Measurements from ENCODE around the gene SAMD4A.

Gene SAMD4A

GRCh38 chr14:54686219-54686870, 119.4 kb downstream of the SAMD4A start:
- no peak for TF ChIP-seq CTCF (IDR thresholded peaks at IDR 0.05; ENCODE audit: low read depth, low read length, missing control alignments)
- DNase-seq (ENCODE audit: low read depth): no peak
- H3K4me3 ChIP-seq (ENCODE audit: low read depth, low read length): no peak overlapping the region

- no peak overlapping the region for H3K4me3 ChIP-seq (ENCODE audit: low read depth, low read length)
- DNase-seq (ENCODE audit: low read depth): no peak
- TF ChIP-seq CTCF (IDR thresholded peaks at IDR 0.05; ENCODE audit: low read depth, low read length, missing control alignments): no peak
Observed at GRCh38 chr14:54686871-54687749, 120.2 kb downstream of the SAMD4A start.

- DNase-seq (ENCODE audit: low read depth): no peak
- no peak for TF ChIP-seq CTCF (IDR thresholded peaks at IDR 0.05; ENCODE audit: low read depth, low read length, missing control alignments)
- H3K4me3 ChIP-seq (ENCODE audit: low read depth, low read length): no peak overlapping the region
Observed at GRCh38 chr14:54687750-54688119, 120.8 kb downstream of the SAMD4A start.

GRCh38 chr14:54688229-54688628, 121.3 kb downstream of the SAMD4A start:
- no peak for TF ChIP-seq CTCF (IDR thresholded peaks at IDR 0.05; ENCODE audit: low read depth, low read length, missing control alignments)
- no peak overlapping the region for H3K4me3 ChIP-seq (ENCODE audit: low read depth, low read length)
- DNase-seq (ENCODE audit: low read depth): no peak

- no peak overlapping the region for H3K4me3 ChIP-seq (ENCODE audit: low read depth, low read length)
- TF ChIP-seq CTCF (IDR thresholded peaks at IDR 0.05; ENCODE audit: low read depth, low read length, missing control alignments): no peak
- no peak for DNase-seq (ENCODE audit: low read depth)
Observed at GRCh38 chr14:54689928-54690327, 123.0 kb downstream of the SAMD4A start.

- no peak overlapping the region for H3K4me3 ChIP-seq (ENCODE audit: low read depth, low read length)
- no peak for DNase-seq (ENCODE audit: low read depth)
- TF ChIP-seq CTCF (IDR thresholded peaks at IDR 0.05; ENCODE audit: low read depth, low read length, missing control alignments): no peak
Observed at GRCh38 chr14:54690887-54691286, 124.0 kb downstream of the SAMD4A start.
